Natural killer cell (primary cell): ENCODE results near the gene CPEB3. TPM values are rescaled to one million over a fixed set of nuclear protein-coding genes. Genes with fewer than 3 reads are reported as not detected.

Experiments
- ATAC-seq, 3 donors: fragments of 150-1000 bp in 2 of 3; fragments of 200-7000 bp in 1 of 3; cut with Tn5 transposase; 1 replicate in 1 of 3; 2 replicates in 2 of 3; pipeline ENCODE4 v1.10.0; 2021; ENCODE audit warnings: mild to moderate bottlenecking in 2 of 3, moderate library complexity in 2 of 3
- DNase-seq, 2 donors: peaks; one replicate each; pipeline versions ENCODE4 v3.0.0 to v3.0.0-alpha.2; 2013 to 2021; ENCODE audit warnings: mixed read lengths in 1 of 2
- H3K27ac ChIP-seq: one replicate; pipeline ENCODE4 v1.5.1; 2013; ENCODE audit warnings: mild to moderate bottlenecking, low read length
- H3K27me3 ChIP-seq: one replicate; pipeline ENCODE4 v1.6.1; 2013; ENCODE audit warnings: low read length; ENCODE audit not compliant: control insufficient read depth, insufficient read depth
- H3K36me3 ChIP-seq: one replicate; pipeline ENCODE4 v1.6.1; 2013; ENCODE audit warnings: low read length; ENCODE audit not compliant: control insufficient read depth, insufficient read depth
- H3K4me1 ChIP-seq: one replicate; pipeline ENCODE4 v1.6.1; 2013; ENCODE audit warnings: low read length; ENCODE audit not compliant: control insufficient read depth, insufficient read depth
- H3K4me3 ChIP-seq: one replicate; pipeline ENCODE4 v1.5.1; 2013; ENCODE audit warnings: low read length
- H3K9me3 ChIP-seq: one replicate; pipeline ENCODE4 v1.6.1; 2013; ENCODE audit warnings: low read length; ENCODE audit not compliant: control insufficient read depth, insufficient read depth
- H3K27ac Mint-ChIP-seq, 2 donors: one replicate each; pipeline ENCODE4 v1.8.0; 2022; ENCODE audit warnings: mild to moderate bottlenecking in 2 of 2, mixed read lengths in 2 of 2, moderate library complexity in 1 of 2
- H3K27me3 Mint-ChIP-seq, 2 donors: one replicate each; pipeline ENCODE4 v1.8.0; 2022; ENCODE audit warnings: low read depth in 2 of 2, mixed read lengths in 2 of 2
- H3K36me3 Mint-ChIP-seq: one replicate; pipeline ENCODE4 v1.8.0; 2022; ENCODE audit warnings: mixed read lengths
- H3K4me1 Mint-ChIP-seq, 2 donors: one replicate each; pipeline ENCODE4 v1.8.0; 2022; ENCODE audit warnings: mixed read lengths in 2 of 2
- H3K4me3 Mint-ChIP-seq: one replicate; pipeline ENCODE4 v1.8.0; 2022; ENCODE audit warnings: mild to moderate bottlenecking, moderate library complexity, mixed read lengths
- H3K9me3 Mint-ChIP-seq, 2 donors: one replicate each; pipeline ENCODE4 v1.8.0; 2022; ENCODE audit warnings: mixed read lengths in 2 of 2
- WGBS: methylation state at CpG from one replicate; pipeline ENCODE4 v1.1.7; 2013; ENCODE audit warnings: missing lambda C conversion rate; ENCODE audit not compliant: insufficient coverage; 5-methylcytosine and 5-hydroxymethylcytosine counted together
- intact Hi-C: fragments of 100-400 bp; cut with micrococcal nuclease; formaldehyde crosslinking; loops from one replicate; pipeline ENCODE4 v1.14.2; 2022
- total RNA-seq, 4 donors: library from RNA; stranded (reverse); fragments of 120-200 nt in 1 of 4; gene quantifications; one replicate each; pipeline versions ENCODE4 v1.2.3 to v1.2.4, GENCODE V29; 2013 to 2022
- TF ChIP-seq, protein P1 (sequence below): fragments of 200-600 bp; IDR thresholded peaks from one replicate; pipeline ENCODE4 v1.8.0; 2022; ENCODE audit warnings: antibody characterized with exemption

The CPEB3 gene
- total RNA-seq, 3 donors from 2014 or later (not counting 1 experiment from before 2014, with no cell fraction given), result 3.6 to 6.9 (median 5.4) TPM

DNA sequence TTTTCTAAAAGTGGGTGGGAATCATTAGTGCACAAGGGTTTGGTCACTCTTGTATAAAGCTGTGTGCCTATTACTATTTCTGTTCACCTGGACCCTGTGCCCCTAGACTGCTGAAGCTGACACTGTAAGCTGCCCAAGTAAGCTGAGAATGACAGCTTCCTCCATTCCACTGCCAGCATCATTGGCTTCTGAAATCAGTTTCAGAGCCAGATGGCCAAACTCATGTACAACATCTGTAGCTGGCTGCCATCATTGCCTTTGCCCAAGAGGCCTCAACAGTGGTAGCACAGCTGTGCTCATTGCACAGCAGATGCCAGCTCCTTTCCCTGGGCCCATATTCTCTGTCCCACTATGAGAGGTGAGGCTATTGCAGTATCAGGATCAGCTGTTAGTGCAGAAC, 165.7 kb downstream of the CPEB3 start:
- intact Hi-C loops, result no loop called here
- H3K4me1 ChIP-seq, result no peaks in the 10 kb centered on the region
- H3K9me3 Mint-ChIP-seq, result peaks cover 0 to 3% of the 10 kb centered on the region in 2 donors
- DNase-seq (no peak), ATAC-seq (no peak)
- H3K9me3 ChIP-seq, result no peaks in the 10 kb centered on the region
- TF ChIP-seq, protein P1, sequence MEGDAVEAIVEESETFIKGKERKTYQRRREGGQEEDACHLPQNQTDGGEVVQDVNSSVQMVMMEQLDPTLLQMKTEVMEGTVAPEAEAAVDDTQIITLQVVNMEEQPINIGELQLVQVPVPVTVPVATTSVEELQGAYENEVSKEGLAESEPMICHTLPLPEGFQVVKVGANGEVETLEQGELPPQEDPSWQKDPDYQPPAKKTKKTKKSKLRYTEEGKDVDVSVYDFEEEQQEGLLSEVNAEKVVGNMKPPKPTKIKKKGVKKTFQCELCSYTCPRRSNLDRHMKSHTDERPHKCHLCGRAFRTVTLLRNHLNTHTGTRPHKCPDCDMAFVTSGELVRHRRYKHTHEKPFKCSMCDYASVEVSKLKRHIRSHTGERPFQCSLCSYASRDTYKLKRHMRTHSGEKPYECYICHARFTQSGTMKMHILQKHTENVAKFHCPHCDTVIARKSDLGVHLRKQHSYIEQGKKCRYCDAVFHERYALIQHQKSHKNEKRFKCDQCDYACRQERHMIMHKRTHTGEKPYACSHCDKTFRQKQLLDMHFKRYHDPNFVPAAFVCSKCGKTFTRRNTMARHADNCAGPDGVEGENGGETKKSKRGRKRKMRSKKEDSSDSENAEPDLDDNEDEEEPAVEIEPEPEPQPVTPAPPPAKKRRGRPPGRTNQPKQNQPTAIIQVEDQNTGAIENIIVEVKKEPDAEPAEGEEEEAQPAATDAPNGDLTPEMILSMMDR, result no peak
- no peak overlapping the region for H3K4me3 ChIP-seq
- peaks cover 6 to 14% of the 10 kb centered on the region in 2 donors for H3K4me1 Mint-ChIP-seq
- H3K36me3 ChIP-seq, result no peaks in the 10 kb centered on the region
- no peaks in the 10 kb centered on the region for H3K27me3 Mint-ChIP-seq
- no peak overlapping the region for H3K4me3 Mint-ChIP-seq
- H3K27ac Mint-ChIP-seq, result no peak overlapping the region
- no peak overlapping the region for H3K27ac ChIP-seq
- no peaks in the 10 kb centered on the region for H3K36me3 Mint-ChIP-seq
- H3K27me3 ChIP-seq, result no peaks in the 10 kb centered on the region

DNA sequence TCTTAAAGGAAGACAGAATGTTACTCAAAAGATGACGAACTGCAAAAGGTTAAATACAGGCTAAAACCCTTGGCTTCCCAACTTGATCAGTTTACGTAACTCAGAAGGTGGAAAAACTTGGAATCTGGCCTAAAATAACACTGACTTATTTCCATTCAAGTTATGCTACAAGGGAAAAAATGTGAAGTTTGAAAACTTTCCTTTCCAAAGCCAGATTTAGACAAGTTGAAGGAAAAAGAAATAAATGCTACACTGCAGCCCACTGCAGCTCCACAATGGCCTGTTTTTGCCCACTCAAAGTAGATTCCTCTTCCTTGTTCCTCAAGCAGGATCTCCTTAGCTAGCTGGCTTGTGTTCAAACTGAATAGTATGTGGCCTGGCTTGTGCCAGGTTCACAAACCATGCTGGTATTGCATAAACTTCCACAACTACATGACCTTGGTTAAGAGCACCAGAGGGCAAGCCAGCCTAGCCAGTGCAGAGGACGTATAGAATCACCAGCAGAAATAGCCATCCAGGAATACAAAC, 166.2 kb downstream of the CPEB3 start:
- no peaks in the 10 kb centered on the region for H3K9me3 ChIP-seq
- DNase-seq (no peak), ATAC-seq (no peak)
- intact Hi-C loops, result no loop called here
- H3K4me3 Mint-ChIP-seq, result no peak overlapping the region
- H3K27me3 ChIP-seq, result no peaks in the 10 kb centered on the region
- no peak overlapping the region for H3K27ac Mint-ChIP-seq
- no peaks in the 10 kb centered on the region for H3K4me1 ChIP-seq
- H3K36me3 ChIP-seq, result no peaks in the 10 kb centered on the region
- TF ChIP-seq, protein P1, result no peak
- H3K27ac ChIP-seq, result no peak overlapping the region
- H3K9me3 Mint-ChIP-seq, result peaks cover 0 to 3% of the 10 kb centered on the region in 2 donors
- 89% methylated on average over 3 of the region's 3 CpGs for WGBS
- H3K4me3 ChIP-seq, result no peak overlapping the region
- peaks cover 1 to 14% of the 10 kb centered on the region in 2 donors for H3K4me1 Mint-ChIP-seq
- H3K27me3 Mint-ChIP-seq, result no peaks in the 10 kb centered on the region
- H3K36me3 Mint-ChIP-seq, result no peaks in the 10 kb centered on the region

DNA sequence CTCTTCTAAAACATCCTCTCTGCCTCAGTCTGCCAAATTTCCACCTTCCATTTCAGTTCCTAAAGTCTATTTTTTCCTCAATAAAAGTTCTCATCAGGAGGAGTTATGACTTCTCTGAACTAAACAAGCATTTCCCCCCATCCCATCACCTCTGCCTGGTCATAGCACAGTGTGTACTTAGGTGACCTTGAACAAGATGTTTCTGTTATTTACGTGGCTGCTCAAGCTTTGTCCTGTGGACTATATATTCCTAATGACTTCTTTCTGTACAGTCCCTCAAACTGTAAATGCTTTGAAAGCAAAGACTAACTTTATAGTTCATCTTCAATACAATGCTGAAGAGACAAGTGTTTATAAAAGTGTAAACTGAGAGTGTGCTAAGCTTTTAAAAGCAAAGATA, 166.9 kb downstream of the CPEB3 start:
- no peak for DNase-seq
- Histone ChIP-seq H3K27ac (no peak overlapping the region), H3K9me3 (no peaks in the 10 kb centered on the region), H3K36me3 (no peaks in the 10 kb centered on the region), H3K27me3 (no peaks in the 10 kb centered on the region), H3K4me3 (no peak overlapping the region), H3K4me1 (no peaks in the 10 kb centered on the region)
- 88% methylated on average over 1 of the region's 1 CpG for WGBS
- ATAC-seq, result no peak
- Mint-ChIP-seq H3K4me3 (no peak overlapping the region), H3K36me3 (no peaks in the 10 kb centered on the region), H3K27ac (no peak overlapping the region), H3K27me3 (no peaks in the 10 kb centered on the region), H3K4me1 (peaks cover 0 to 18% of the 10 kb centered on the region in 2 donors), H3K9me3 (peaks cover 0 to 2% of the 10 kb centered on the region in 2 donors)
- intact Hi-C loops, result no loop called here
- TF ChIP-seq, protein P1, result no peak

DNA sequence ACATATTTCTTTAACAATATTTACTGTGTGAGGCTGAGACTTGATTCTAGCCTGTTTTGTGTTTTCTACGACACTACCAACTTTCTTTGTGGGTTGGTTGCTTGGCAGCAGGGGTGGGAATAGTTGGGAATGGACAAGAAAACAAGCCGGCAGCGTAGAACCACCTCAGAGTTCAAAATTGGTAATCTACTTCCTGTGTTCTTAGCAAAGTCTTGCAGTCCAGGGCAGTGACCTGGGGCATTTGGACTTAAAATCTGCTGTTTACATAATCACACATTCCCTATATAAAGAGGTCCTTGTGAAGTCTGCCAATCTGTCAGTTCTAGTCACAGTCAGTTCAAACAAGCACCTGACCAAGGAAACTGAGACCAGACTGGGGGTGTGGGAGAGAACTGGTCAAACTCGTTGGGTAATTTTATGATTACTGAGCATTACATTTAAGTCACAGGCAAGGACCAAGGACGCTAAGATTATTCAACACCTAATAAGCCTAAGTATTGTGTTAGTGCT, 167.9 kb downstream of the CPEB3 start:
- ATAC-seq, result no peak

More for the DNA sequence above, 167.9 kb downstream of the CPEB3 start:
- H3K9me3 ChIP-seq, result no peaks in the 10 kb centered on the region
- TF ChIP-seq, protein P1, result no peak
- no peak overlapping the region for H3K4me3 Mint-ChIP-seq
- no peaks in the 10 kb centered on the region for H3K36me3 Mint-ChIP-seq
- no peak overlapping the region for H3K27ac Mint-ChIP-seq
- no peak overlapping the region for H3K27ac ChIP-seq
- no peak overlapping the region for H3K4me3 ChIP-seq
- DNase-seq, result no peak
- no peaks in the 10 kb centered on the region for H3K27me3 ChIP-seq
- 86% methylated on average over 4 of the region's 5 CpGs for WGBS
- intact Hi-C loops, result no loop called here
- no peaks in the 10 kb centered on the region for H3K4me1 ChIP-seq
- H3K27me3 Mint-ChIP-seq, result no peaks in the 10 kb centered on the region
- H3K36me3 ChIP-seq, result no peaks in the 10 kb centered on the region
- no peaks in the 10 kb centered on the region for H3K9me3 Mint-ChIP-seq
- H3K4me1 Mint-ChIP-seq, result peaks cover 0 to 20% of the 10 kb centered on the region in 2 donors
